Endodermal cell (in vitro differentiated cells): ENCODE data around the gene EXOC7. TPM values are rescaled to one million over a fixed set of nuclear protein-coding genes. Genes with fewer than 3 reads are reported as not detected.
A peak's percentile ranks its signal among the peaks of the same experiment; 100 is the strongest.

ENCODE experiments used
- DNase-seq: peaks from one replicate; pipeline ENCODE4 v3.0.0-alpha.2; 2017
- H3K27ac ChIP-seq: 2 replicates; pipeline ENCODE4 v1.5.1; 2013; ENCODE audit warnings: mild to moderate bottlenecking, low read depth, low read length, moderate library complexity
- H3K27me3 ChIP-seq: 2 replicates; pipeline ENCODE4 v1.6.1; 2013; ENCODE audit warnings: mild to moderate bottlenecking, low read length, moderate library complexity; ENCODE audit not compliant: insufficient read depth, control insufficient read depth, poor library complexity, severe bottlenecking
- H3K36me3 ChIP-seq: 2 replicates; pipeline ENCODE4 v1.7.0; 2013; ENCODE audit warnings: mild to moderate bottlenecking, low read length, moderate library complexity; ENCODE audit not compliant: control insufficient read depth, insufficient read depth
- H3K4me1 ChIP-seq: one replicate; pipeline ENCODE4 v1.7.0; 2013; ENCODE audit warnings: low read length; ENCODE audit not compliant: control insufficient read depth, insufficient read depth
- H3K4me3 ChIP-seq: 2 replicates; pipeline ENCODE4 v1.5.1; 2013; ENCODE audit warnings: mild to moderate bottlenecking, low read length, moderate library complexity
- H3K9ac ChIP-seq: 2 replicates; pipeline ENCODE4 v1.6.1; 2013; ENCODE audit warnings: mild to moderate bottlenecking, low read length, moderate library complexity; ENCODE audit not compliant: poor library complexity, severe bottlenecking; ENCODE audit errors: extremely low read depth
- H3K9me3 ChIP-seq: 2 replicates; pipeline ENCODE4 v1.6.1; 2013; ENCODE audit warnings: mild to moderate bottlenecking, low read length, moderate library complexity; ENCODE audit not compliant: control insufficient read depth
- H3K27ac Mint-ChIP-seq: 2 replicates; pipeline ENCODE4 v1.8.0; 2020; ENCODE audit warnings: mixed read lengths
- H3K27me3 Mint-ChIP-seq: 2 replicates; pipeline ENCODE4 v1.8.0; 2021; ENCODE audit warnings: mild to moderate bottlenecking, mixed read lengths; ENCODE audit not compliant: insufficient read depth
- H3K36me3 Mint-ChIP-seq: 2 replicates; pipeline ENCODE4 v1.8.0; 2020; ENCODE audit warnings: low read depth, mixed read lengths
- H3K4me1 Mint-ChIP-seq: 2 replicates; pipeline ENCODE4 v1.8.0; 2020; ENCODE audit warnings: mixed read lengths
- H3K4me3 Mint-ChIP-seq: 2 replicates; pipeline ENCODE4 v1.8.0; 2020; ENCODE audit warnings: mild to moderate bottlenecking, moderate library complexity, mixed read lengths
- H3K9me3 Mint-ChIP-seq: 2 replicates; pipeline ENCODE4 v1.8.0; 2020; ENCODE audit warnings: mild to moderate bottlenecking, mixed read lengths
- WGBS, 2 experiments: methylation state at CpG; one replicate each; pipeline versions ENCODE4 v1.1.5 to v1.1.7; 2013; ENCODE audit warnings: missing lambda C conversion rate in 2 of 2, mixed read lengths in 1 of 2; ENCODE audit not compliant: insufficient coverage in 1 of 2, insufficient read length in 1 of 2; 5-methylcytosine and 5-hydroxymethylcytosine counted together
- total RNA-seq, 2 donors: library from RNA; stranded (reverse); fragmentation: NEBNext Ultra II Directional in 1 of 2; extraction: Animal tissue kit (Norgen Biotek cat#: 25700) in 1 of 2; gene quantifications; 2 replicates in 1 of 2; 3 replicates in 1 of 2; pipeline ENCODE4 v1.2.1, GENCODE V29; 2021
- TF ChIP-seq, protein P1 (sequence below): fragments of 200-600 bp; sonication (generic); conservative IDR thresholded peaks from 2 replicates; pipeline ENCODE4 v1.5.0; 2021; ENCODE audit warnings: antibody characterized with exemption, mild to moderate bottlenecking

EXOC7 gene
- total RNA-seq, 2 donors from 2014 or later = 159 to 187 TPM

DNA sequence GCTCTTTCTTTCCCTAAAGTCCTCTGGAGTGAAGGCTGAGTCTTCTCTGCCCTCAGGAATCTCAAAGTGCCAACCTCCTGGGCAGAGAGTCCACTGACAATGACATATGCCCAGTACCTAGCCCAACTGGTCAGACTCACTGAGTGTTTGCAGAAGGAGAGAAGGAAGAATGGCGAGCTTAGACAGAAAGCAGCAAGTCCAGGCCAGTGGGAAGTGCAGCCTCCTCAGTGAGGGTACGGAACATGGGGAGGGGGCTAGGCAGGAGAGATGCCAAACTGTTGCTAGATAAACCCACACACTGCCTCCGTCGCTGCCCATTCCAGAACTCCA is 678 bp downstream of the EXOC7 start:
- Histone ChIP-seq H3K9ac (peak overlapping the region; percentile 65), H3K27ac (no peak overlapping the region)

DNA sequence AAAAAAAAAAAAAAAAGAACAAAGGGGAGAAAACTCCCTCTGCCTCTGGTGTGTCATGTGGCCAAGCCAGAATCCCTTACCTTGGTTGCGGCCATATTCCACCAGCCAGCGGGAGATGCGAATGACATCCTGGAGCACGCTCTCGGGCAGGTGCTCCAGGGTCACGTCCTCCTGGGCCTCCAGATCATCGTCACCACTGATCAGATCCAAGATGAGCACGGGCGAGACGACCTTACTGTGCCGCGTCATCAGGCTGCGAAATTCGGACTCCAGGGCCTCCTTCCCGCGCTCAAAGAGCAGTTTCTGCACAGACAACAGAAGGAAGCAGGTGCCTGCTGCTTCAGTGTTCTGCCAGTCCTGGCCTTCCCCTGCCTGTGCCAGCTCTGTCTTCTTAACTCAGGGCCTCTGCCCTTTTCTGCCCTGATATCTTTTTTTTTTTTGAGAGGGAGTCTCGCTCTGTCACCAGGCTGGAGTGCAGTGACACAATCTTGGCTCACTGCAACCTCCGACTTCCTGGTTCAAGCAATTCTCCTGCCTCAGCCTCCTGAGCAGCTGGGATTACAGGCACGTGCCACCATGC is 5.8 kb downstream of the EXOC7 start:
- peaks cover 69% of the 10 kb centered on the region for H3K36me3 Mint-ChIP-seq
- TF ChIP-seq, protein P1, sequence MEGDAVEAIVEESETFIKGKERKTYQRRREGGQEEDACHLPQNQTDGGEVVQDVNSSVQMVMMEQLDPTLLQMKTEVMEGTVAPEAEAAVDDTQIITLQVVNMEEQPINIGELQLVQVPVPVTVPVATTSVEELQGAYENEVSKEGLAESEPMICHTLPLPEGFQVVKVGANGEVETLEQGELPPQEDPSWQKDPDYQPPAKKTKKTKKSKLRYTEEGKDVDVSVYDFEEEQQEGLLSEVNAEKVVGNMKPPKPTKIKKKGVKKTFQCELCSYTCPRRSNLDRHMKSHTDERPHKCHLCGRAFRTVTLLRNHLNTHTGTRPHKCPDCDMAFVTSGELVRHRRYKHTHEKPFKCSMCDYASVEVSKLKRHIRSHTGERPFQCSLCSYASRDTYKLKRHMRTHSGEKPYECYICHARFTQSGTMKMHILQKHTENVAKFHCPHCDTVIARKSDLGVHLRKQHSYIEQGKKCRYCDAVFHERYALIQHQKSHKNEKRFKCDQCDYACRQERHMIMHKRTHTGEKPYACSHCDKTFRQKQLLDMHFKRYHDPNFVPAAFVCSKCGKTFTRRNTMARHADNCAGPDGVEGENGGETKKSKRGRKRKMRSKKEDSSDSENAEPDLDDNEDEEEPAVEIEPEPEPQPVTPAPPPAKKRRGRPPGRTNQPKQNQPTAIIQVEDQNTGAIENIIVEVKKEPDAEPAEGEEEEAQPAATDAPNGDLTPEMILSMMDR = no peak
- no peak for DNase-seq
- no peaks in the 10 kb centered on the region for H3K9me3 Mint-ChIP-seq
- 91 to 93% methylated on average over 14 to 19 of the region's 19 CpGs for WGBS, 2 experiments
- no peak overlapping the region for H3K4me3 Mint-ChIP-seq
- H3K36me3 ChIP-seq = peaks cover 88% of the 10 kb centered on the region
- no peak overlapping the region for H3K27ac Mint-ChIP-seq
- H3K4me1 Mint-ChIP-seq = peaks cover 2% of the 10 kb centered on the region
- H3K4me1 ChIP-seq = no peaks in the 10 kb centered on the region
- no peak overlapping the region for H3K27ac ChIP-seq
- H3K9me3 ChIP-seq = no peaks in the 10 kb centered on the region
- H3K27me3 Mint-ChIP-seq = no peaks in the 10 kb centered on the region
- H3K4me3 ChIP-seq = no peak overlapping the region
- no peaks in the 10 kb centered on the region for H3K27me3 ChIP-seq
- H3K9ac ChIP-seq = no peak overlapping the region

More for the DNA sequence above, 678 bp downstream of the EXOC7 start:
- Mint-ChIP-seq H3K4me1 (peaks cover 15% of the 10 kb centered on the region), H3K9me3 (peaks cover 3% of the 10 kb centered on the region), H3K4me3 (peak overlapping the region; percentile 97), H3K36me3 (peaks cover 34% of the 10 kb centered on the region), H3K27ac (peak overlapping the region; percentile 98), H3K27me3 (no peaks in the 10 kb centered on the region)
- Histone ChIP-seq H3K36me3 (peaks cover 40% of the 10 kb centered on the region), H3K4me1 (peaks cover 6% of the 10 kb centered on the region), H3K9me3 (no peaks in the 10 kb centered on the region), H3K27me3 (no peaks in the 10 kb centered on the region), H3K4me3 (peak overlapping the region; percentile 93)
- whole genome bisulfite sequencing, 2 experiments = 0 to 6% methylated on average over 1 to 4 of the region's 4 CpGs
- no peak for DNase-seq
- TF ChIP-seq, protein P1 = no peak

DNA sequence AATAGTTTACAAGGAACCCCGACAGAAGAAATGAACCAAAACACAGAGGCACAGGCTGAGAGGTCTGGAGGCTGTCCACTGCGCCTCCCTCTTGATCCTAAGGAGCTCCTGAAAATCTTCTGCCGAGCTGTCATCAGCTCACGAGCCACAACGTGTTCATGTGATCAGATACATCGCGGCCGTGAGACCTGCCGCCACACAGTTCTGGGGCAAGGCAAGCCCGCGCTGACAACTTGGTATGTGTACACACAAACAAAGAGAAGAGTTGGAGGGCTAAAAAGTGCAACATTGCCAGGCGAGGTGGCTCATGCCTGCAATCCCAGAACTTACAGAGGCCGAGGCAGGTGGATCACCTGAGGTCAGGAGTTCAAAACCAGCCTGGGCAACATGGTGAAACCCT is 7.6 kb downstream of the EXOC7 start:
- H3K9ac ChIP-seq = no peak overlapping the region
- Mint-ChIP-seq H3K4me1 (no peaks in the 10 kb centered on the region), H3K9me3 (no peaks in the 10 kb centered on the region), H3K36me3 (peaks cover 70% of the 10 kb centered on the region), H3K27ac (no peak overlapping the region), H3K27me3 (no peaks in the 10 kb centered on the region), H3K4me3 (no peak overlapping the region)
- no peak overlapping the region for H3K4me3 ChIP-seq
- TF ChIP-seq, protein P1 = no peak
- no peaks in the 10 kb centered on the region for H3K27me3 ChIP-seq
- WGBS, 2 experiments = 92 to 93% methylated on average over 13 of the region's 13 CpGs
- H3K9me3 ChIP-seq = no peaks in the 10 kb centered on the region
- H3K36me3 ChIP-seq = peaks cover 80% of the 10 kb centered on the region
- DNase-seq = no peak
- H3K27ac ChIP-seq = no peak overlapping the region
- H3K4me1 ChIP-seq = no peaks in the 10 kb centered on the region
